ENCODE measurements around the gene NUP210L.
"Not testable (repeated sequence)": the region's sequence is repeated elsewhere in the genome, so short reads cannot be mapped to it uniquely, and the experiment has no call there.

NUP210L gene

DNA sequence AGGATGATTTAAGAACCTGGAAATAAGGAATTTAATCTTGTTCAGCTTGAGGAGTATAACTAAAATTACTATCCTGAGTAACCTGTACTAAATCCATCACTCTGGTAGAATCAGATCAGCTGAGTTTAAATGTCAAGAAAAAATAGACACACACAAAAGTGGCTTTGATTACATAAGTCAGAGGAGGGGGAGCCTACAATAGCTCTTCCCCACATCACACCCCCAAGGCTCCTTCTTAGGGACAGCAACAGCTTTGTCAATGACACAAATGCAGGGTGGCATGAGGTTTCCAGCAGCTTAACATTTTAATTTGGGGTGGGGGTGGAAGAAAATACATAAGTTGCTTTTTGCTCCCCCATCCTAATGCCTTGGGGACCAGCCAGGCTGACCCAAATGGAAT lies 12.6 kb upstream of the NUP210L start:
- DNase-seq, result no peak

DNA sequence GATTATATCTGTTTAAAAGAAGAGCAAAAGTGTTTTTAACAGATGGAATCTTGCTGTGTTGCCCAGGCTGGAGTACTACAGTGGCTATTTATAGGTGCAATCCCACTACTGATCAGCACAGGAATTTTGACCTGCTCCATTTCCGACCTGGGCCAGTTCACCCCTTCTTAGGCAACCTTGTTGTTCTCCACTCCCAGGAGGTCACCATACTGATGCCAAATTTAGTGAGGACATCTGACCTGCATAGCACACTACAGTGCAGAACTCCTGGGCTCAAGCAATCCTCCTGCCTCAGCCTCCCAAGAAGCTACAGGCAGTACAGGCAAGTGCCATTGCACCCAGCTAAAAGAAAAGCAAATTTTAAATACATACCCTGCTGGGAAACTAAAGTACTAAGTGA lies 11.3 kb upstream of the NUP210L start:
- DNase-seq, result no peak

DNA sequence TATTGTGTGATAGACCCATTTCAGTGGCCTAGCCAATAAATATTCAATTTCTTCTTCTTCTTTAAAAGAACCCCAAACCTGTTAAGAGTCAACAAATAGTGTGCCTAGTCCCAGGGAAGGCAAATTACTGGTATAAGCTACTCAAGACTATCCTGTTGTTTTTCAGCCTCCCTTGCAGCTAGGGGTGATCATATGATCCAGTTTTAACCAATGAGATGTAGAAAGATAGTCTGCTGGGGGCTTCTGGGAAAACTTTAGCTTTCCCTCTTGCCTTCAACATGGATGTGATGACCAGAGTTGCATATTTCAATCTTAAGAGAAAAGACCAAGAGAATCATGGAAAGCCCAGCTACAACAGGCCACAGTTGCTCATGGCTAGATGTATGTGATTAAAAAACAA lies 4.7 kb upstream of the NUP210L start:
- peak; percentile 15 for DNase-seq

DNA sequence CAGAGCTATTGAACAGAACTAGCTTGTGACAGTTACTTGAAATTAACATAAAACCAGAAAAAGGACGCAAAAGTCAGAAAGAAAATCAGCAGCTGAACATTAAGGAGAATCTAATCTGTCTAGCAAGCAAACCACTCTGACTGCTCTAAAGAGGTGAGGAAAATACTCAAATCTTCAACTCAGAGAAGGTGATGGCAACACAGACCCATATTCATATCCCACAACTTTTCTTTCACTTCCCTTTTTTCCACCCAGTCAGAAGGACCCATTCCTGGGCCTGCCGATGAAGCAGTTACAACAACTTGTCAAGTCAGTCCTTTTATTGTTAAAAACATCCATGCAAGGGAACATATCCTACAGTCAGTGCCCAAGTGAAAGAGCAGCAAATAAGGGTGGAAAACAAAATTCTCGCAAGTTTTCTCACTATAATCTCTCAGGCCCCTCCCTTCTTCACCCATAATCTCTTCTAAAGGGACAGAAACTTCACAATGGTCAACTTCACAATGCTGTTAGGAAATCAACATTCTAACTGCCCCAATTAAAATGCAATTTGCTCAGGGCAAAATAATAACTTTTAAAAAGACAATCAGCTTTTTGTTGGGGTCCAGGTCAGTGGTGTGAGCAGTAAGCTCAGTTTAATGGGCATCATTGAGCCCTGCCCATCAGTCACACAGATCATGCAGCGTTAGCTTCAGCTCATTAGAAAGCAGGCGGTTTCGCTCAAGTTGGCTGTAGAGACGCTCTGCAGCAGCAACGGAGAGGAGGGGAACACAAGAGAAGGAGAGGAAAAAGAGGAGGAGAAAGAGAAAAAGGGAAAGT lies 3.6 kb upstream of the NUP210L start:
- peak; percentile 16 for DNase-seq

DNA sequence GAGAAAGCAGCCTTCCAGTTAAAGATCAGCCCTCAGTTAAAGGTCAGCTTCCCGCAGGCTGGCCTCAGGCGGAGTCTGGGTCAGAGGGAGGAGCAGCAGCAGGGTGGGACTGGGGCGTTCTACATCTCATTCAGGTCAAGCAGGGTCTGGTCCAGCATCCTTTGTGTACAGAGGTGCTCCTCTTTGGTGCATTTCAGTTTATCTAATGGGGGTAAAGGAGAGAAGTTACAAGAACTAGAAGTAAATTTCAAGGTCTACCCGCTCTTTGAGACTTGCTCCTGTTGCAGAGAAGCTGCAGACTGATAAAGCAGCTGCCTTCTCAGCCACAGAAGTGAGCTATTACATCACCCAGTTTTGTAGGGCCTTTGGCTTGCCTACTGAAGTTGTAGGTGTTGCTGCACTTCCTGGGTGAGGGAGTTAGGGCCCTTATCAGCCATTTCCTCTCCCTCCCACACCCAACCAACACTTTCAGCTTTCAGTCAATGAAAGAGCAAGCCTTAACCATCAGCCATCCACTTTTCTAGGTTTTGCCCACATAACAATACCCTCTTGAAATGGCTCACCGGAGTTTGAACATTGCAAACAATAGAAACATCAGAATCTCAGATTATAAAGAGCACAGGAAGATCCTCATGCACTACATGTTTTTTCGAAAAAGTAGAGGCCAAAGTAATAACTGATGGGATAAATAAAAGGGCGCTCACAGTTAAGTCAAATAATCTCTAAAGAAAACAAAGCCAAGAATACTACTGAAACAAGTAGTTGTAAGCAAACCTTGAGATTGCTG lies 2.8 kb upstream of the NUP210L start:
- DNase-seq, result peak; percentile 97

DNA sequence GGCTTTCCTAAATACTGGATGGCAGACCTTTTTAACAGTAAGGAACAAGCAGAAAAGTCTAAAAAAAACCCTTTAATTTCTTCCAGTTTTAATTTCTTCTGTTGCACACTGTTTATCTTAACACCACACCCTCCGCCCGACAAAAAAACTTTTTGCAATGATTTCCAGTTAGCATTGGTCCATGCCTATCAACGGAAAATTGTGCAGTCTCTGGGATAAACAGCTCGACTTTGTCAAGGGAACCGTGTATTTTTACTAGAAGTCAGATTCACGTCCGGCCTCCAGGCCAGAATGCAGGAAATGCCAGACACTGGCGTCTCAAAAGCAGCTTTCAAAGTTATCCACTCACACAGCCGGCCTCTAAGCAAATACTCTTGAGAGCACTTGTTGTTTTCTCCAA lies 378 bp upstream of the NUP210L start:
- DNase-seq, result peak; percentile 90

DNA sequence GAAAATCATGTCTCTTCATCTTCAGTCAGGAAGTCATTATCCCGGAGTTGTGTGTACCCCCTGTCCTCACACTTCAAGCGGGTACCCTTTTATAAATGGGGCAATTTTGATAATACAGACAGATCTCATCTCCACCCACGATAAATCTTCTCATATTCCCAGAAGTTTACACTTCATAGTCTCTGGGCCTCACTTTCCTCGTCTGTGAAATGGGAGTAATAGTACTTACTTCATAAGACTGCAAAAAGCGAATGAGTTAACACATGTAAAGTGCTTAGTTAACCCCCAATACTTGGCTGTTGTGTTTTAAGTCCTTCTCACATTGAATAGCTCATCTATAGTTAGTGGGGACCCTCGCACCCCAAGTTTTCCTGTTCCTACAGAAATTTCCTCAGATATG lies 820 bp downstream of the NUP210L start:
- DNase-seq, result peak; percentile 19

DNA sequence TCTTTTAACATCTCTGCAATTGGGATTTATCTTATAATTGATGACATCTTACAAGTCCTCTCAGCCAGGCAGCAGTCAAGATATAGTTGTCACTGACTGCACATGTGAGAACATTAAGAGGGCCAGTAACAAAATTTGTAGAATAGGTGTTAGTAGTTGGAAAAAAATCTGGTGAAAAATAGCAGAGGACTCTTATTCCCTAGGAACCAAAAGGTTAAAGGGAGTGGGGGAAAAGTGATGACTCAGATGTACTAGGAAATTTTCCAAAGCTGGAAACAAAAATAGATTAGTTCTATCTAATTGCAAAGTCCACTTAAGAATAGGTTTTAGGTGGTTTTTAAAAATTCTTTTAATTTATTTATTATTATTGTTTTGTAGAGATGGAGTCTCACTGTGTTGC lies 3.6 kb downstream of the NUP210L start:
- DNase-seq, result no peak

DNA sequence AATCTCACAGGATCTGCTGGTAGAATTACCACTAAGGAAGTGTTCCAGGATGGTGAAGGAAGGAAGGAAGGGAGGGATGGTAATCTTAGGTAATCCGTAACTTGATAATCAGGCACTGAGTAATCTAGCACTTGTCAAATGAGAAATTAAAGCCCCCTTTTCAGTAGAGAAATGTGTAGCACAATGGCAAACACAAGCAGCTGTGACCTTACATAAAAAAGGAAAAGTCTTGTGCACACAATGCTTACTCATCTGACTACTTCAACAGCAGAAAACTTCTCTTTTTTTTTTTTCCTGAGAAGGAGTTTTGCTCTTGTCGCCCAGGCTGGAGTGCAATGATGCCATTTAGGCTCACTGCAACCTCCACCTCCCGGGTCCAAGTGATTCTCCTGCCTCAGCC lies 6.1 kb downstream of the NUP210L start:
- DNase-seq, result peak; percentile 43

DNA sequence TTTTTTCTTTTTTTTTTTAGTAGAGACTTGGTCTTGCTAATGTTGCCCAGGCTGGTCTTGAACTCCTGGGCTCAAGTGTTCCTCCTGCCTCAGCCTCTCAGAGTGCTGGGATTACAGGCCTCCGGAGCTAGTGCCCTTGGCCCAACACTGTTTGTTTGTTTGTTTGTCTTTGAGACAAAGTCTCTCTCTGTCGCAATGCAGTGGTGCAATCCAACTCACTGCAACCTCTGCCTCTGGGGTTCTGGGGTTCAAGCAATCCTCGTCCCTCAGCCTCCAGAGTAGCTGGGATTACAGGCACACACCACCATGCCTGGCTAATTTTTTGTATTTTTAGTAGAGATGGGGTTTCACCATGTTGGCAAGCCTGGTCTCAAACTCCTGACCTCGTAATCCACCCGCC lies 7.4 kb downstream of the NUP210L start:
- not testable (repeated sequence) for DNase-seq

DNA sequence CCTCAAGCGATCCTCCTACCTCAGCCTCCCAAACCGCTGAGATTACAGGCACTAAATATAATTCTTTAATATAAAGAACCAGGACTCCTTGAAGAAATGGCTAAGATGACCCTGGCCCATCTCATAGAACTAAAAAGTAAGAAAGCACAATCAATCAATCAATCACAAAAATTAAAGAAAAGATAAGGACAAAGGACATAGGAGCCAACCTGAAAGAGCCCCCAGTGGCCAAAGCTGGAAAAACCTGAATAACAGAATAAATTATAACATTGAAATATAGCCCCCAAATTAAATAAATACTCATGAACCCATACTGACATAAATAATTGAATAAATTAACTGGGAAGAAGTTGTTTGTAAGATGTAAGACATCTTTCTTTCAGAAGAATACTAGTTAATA lies 8.9 kb downstream of the NUP210L start:
- DNase-seq, result peak; percentile 57

DNA sequence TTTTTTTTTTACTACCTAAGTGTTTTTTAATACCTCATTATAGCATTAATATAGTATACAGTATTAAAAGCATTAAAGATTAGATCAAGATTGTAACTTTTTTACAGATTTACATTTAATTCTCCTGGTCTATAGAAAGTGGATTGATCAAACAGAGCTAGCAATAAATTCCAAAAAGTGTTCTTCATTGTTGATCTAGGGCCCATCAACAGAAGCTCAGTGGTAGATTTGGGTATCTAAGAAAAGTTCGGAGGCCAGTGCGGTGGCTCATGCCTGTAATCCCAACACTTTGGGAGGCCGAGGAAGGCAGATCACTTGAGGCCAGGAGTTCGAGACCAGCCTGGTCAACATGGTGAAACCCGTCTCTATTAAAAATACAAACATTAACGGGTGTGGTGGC lies 12.5 kb downstream of the NUP210L start:
- no peak for DNase-seq

DNA sequence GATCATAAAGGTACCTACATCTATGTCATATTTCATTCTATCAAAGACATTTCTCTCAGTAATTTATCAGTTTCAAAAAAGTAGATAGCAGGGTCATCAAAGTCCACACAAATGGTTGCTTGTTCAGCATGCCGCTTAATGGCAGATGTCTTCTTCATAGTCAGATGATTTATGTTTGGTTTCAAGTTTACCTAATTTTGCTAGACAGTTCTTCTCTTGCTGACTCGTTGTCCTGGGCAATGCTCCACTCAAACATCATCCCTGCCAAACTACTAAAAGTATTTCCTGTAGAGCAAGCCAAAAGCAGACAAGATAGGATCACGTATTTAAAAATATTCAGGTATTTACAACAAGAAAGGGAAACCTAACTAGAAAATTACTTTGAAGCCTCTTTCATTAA lies 13.6 kb downstream of the NUP210L start:
- DNase-seq, result no peak

DNA sequence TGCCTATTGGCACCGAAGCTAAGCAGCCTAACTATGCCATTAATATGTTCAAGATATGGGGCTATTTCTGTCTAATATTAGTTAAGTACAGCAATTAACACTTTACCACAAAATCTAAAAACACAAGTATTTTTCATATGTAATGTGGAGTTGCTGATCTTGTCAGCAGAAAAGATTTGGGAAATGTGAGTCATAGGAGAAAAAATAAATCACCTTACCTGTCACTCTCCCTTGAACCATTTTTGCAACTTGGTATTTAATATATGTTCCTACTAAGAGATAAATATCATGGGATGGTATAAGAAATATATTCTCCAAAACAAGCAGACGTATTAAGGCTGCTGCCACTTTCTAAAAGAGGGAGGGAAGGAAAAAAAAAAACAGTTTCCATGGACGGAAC lies 17.0 kb downstream of the NUP210L start:
- DNase-seq, result no peak

DNA sequence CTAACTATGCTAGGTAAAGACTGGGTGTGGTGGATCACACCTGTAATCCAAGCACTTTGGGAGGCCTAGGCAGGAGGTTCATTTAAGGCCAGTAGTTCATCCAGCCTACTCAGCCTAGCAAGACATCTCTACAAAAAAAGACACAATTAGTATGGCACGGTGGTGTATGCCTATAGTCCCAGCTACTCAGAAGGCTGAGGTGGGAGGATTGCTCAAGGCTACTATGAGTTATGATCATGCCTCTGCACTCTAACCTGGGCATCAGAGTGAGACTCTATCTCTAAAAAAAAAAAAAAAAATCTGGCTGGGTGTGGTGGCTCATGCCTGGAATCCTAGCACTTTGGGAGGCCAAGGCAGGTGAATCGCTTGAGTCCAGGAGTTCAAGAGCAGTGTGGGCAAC lies 21.6 kb downstream of the NUP210L start:
- DNase-seq, result no peak

DNA sequence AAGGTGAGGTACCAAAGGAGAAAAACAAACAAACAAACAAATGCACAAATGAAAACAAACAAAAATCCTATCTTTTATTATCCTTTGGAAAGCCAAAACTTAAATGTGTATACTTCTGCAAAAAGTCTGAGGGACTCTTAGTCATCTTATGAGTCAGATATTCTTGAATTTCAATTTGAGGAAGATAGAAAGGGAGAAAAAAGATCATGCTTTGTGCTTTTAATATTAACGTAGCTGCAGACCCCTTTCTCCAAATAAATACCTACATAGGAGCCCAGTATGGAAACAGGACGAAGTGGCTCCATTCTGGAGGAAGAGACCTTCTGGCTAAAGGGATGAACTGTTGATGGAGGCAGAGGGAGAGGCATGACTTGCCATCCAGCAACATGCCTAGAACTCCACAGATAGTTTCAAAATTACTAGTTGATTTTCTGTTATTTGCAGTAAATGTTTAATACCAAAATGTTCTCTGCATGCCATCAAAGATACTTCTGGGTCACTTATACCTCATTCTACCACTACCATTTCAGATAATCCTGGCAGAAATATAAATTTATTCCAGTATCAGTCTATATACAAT lies 25.4 kb downstream of the NUP210L start:
- DNase-seq, result no peak

DNA sequence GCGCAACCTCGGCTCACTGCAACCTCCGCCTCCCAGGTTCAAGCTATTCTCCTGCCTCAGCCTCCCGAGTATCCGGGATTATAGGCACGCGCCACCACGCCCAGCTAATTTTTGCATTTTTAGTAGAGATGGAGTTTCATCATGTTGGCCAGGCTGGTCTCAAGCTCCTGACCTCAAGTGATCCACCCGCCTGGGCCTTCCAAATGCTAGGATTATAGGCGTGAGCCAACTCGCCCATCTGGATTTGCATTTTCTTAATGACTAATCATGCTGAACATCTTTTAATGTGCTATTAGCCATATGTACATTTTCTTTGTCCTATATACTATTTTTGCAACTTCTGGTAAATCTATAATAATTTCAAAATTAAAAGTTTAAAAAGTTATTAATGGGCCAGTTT lies 31.7 kb downstream of the NUP210L start:
- not testable (repeated sequence) for DNase-seq

DNA sequence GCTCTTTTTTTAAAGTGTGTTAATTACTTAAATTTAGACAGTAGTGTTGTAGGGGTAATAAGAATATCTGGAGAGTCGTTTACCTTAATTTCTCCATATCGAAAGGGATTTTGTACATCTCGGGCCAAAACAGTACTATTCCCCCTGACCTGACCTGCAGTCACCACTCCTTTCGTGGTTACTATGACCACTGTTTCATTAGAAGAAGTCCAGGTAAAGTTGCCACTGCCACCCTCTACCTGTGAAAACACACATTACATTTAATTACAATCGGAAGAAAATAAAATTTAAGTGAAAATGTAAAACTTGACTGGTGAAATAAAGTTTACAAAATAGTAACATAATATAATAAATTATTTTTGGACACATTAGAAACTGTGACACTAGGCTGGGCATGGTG lies 37.2 kb downstream of the NUP210L start:
- no peak for DNase-seq

DNA sequence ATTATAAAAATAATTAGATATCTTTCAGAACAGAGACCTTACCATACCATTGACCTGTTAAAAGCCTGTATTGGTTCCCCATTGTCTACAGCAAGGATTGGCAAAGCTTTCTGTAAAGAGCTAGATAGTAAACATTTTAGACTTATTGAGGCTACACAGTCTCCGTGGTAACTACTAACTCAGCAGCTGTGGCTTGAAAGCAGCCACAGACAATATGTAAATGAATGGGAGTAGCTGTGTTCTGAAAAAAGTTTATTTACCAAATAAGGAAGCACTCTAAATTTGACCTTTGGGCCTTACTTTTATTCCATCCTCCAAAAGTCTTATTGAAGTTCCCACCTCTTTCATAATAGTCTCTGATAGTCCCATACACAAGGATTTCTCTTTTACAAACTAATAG lies 39.7 kb downstream of the NUP210L start:
- DNase-seq, result peak; percentile 15

DNA sequence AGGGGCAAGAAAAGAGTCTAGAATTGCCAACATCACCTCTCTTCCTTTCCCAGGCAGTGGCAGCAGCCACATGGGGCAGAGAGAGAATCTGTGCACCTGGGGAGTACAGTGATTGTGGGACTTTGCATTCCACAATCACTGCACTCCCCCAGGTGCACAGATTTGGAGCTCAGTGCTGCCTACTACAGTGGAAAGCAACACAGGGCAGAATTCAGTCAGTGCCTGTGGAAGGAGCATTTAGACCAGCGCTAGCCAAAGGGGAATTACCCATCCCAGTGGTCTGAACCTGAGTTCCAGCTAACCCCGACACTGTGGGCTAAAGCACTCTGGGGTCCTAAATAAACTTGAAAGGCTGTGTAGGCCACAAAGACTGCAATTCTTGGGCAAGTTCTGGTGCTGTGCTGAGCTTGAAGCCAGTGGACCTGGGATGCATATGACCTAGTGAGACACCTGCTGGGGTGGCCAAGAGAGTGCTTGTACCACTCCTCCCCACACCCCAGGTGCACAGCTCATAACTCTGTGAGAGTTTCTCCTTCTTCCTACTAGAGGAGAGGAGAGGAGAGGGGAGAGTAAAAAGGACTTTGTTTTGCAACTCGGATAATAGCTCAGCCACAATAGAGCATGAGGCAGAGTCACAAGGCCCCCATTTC lies 50.3 kb downstream of the NUP210L start:
- DNase-seq, result no peak

DNA sequence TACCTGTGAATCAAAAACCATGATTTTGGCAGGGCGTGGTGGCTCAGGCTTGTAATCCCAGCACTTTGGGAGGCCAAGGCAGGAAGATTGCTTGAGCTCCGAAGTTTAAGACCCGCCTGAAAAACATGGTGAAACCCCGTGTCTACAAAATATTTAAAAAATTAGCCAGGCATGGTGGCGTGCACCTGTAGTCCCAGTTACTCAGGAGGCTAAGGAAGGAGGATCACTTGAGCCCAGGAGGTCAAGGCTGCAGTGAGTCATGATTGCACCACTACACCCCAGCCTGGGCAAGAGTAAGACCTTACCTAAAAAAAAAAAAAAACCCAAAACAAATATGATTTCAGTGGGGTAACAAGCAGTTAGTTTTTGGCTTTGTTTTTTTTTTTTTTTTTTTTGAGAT lies 54.7 kb downstream of the NUP210L start:
- not testable (repeated sequence) for DNase-seq

DNA sequence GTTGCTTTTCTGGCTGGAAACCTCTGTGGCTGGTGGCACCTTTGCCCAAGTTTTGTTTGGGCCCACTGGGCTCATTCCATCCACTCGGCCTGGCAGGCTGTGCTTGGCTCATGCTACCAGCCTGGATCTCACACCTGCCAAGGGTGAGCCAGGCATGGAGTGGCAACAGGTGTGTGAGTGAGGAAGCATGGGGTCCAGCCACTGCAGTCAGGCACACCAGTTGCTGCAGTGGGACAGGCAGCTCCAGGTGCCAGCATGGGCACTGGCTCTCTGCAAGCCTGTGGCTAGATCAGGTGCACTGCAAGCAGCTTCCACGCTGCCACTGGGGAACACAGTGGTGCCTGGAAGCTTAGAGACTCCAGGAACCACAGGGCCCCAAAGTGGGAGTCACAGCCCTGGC lies 57.0 kb downstream of the NUP210L start:
- no peak for DNase-seq

DNA sequence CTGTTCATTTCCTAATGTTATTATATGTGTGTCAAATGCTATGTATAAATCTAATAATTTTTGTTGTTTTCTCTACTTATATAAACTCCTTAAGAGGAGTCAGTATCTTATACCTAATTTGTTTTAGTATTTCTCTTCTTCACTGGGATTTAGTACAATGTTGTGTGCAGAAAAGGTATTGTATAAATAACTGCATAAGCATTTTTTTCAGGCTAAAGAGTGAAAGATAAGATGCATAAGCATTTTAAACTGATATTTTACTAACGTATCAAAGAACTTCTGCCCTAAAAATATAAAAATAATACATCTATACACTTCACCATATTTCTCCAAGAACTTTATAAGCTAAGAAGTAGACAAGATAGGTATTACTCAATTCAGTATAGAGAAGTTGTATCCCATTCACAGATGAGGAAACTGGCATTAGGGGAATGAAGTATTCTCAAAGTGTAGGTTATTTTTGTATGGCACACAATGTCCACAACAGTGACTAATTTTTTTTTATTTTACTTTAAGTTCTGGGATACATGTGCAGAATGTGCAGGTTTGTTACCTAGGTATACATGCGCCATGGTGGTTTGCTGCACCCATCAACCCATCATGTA lies 59.3 kb downstream of the NUP210L start:
- DNase-seq, result no peak
